ENCODE data around the gene OXER1. TPM values are rescaled to one million over a fixed set of nuclear protein-coding genes. Genes with fewer than 3 reads are reported as not detected.

Gene OXER1
- total and polyA plus RNA-seq, 2 of the 13 experiments (the other 11 are each of a cell fraction or from before 2014, with no cell fraction given), result 8.0 to 9.0 TPM

GRCh38 chr2:42810971-42811811 lies 47.3 kb upstream of the OXER1 start (continued):
- TF ChIP-seq CEBPG (CRISPR knock-in tag; IDR thresholded peaks at IDR 0.05) (no peak), HIVEP1 (CRISPR knock-in tag; IDR thresholded peaks at IDR 0.05) (0 out of 2 replicates have a peak, but pooled peaks have one; percentile 16), GLI4 (CRISPR knock-in tag; IDR thresholded peaks at IDR 0.05; ENCODE audit: borderline replicate concordance) (no peak), ZNF124 (CRISPR knock-in tag; IDR thresholded peaks at IDR 0.05) (no peak), ZNF260 (CRISPR knock-in tag; IDR thresholded peaks at IDR 0.05; ENCODE audit: borderline replicate concordance, low read depth) (0 out of 2 replicates have a peak, but pooled peaks have one; percentile 24), BATF2 (CRISPR knock-in tag; IDR thresholded peaks at IDR 0.05) (no peak), ZNF883 (CRISPR knock-in tag; IDR thresholded peaks at IDR 0.05; ENCODE audit: not compliant biosample characterization) (no peak), ZNF207 (IDR thresholded peaks at IDR 0.05; ENCODE audit: borderline replicate concordance) (no peak), HDAC1 (CRISPR knock-in tag; IDR thresholded peaks at IDR 0.05) (peak; percentile 78; the same call in 1 of the 2 replicates), ZKSCAN5 (CRISPR knock-in tag; IDR thresholded peaks at IDR 0.05) (no peak), TOPORS (CRISPR knock-in tag; IDR thresholded peaks at IDR 0.05) (no peak), ZNF703 (CRISPR knock-in tag; IDR thresholded peaks at IDR 0.05; ENCODE audit: borderline replicate concordance) (peak; percentile 58; the same call in 1 of the 2 replicates), HDAC6 (IDR thresholded peaks at IDR 0.05; ENCODE audit: low read depth, low read length) (no peak), ZNF704 (CRISPR knock-in tag; IDR thresholded peaks at IDR 0.05; ENCODE audit: borderline replicate concordance) (no peak), TERF1 (CRISPR knock-in tag; IDR thresholded peaks at IDR 0.05) (no peak), ZBTB33 (CRISPR knock-in tag; IDR thresholded peaks at IDR 0.05) (no peak), RERE (CRISPR knock-in tag; IDR thresholded peaks at IDR 0.05; ENCODE audit: low read depth) (no peak), DR1 (CRISPR knock-in tag; IDR thresholded peaks at IDR 0.05) (no peak; the same call in 1 of the 2 replicates)
